Activated CD8-positive, alpha-beta T cell treated with anti-CD3 and anti-CD28 coated beads for 36 hours (primary cell): Measurements from ENCODE around the gene ACTA2. TPM values are rescaled to one million over a fixed set of nuclear protein-coding genes. Genes with fewer than 3 reads are reported as not detected.

ENCODE experiments used
- ATAC-seq: fragments of 200-7000 bp; cut with Tn5 transposase; one replicate; pipeline ENCODE4 v1.10.0; 2021; ENCODE audit warnings: mild to moderate bottlenecking, moderate library complexity
- CTCF ChIA-PET: fragments of 350-600 bp; sonication (Branson Sonifier 250); formaldehyde crosslinking; loops from one replicate; lab custom pipeline; 2021; ENCODE audit warnings: antibody characterized with exemption; lab: Charles Lee
- POLR2A ChIA-PET: fragments of 350-600 bp; sonication (Branson Sonifier 250); formaldehyde crosslinking; loops from one replicate; lab custom pipeline; 2021; ENCODE audit warnings: antibody characterized with exemption; lab: Charles Lee
- DNase-seq: peaks from one replicate; pipeline ENCODE4 v3.0.0-alpha.2; 2020
- H3K27ac Mint-ChIP-seq: one replicate; pipeline ENCODE4 v1.8.0; 2021; ENCODE audit warnings: mild to moderate bottlenecking, mixed read lengths
- H3K27me3 Mint-ChIP-seq: one replicate; pipeline ENCODE4 v1.8.0; 2021; ENCODE audit warnings: mixed read lengths
- H3K36me3 Mint-ChIP-seq: one replicate; pipeline ENCODE4 v1.8.0; 2021; ENCODE audit warnings: low read depth, mixed read lengths
- H3K4me1 Mint-ChIP-seq: one replicate; pipeline ENCODE4 v1.8.0; 2021; ENCODE audit warnings: low read depth, mixed read lengths
- H3K4me3 Mint-ChIP-seq: one replicate; pipeline ENCODE4 v1.8.0; 2021; ENCODE audit warnings: mild to moderate bottlenecking, moderate library complexity, mixed read lengths
- H3K9me3 Mint-ChIP-seq: one replicate; pipeline ENCODE4 v1.8.0; 2021; ENCODE audit warnings: mixed read lengths
- CTCF ChIP-seq: fragments of 200-600 bp; IDR thresholded peaks from one replicate; pipeline ENCODE4 v1.8.0; 2022; ENCODE audit warnings: antibody characterized with exemption, mild to moderate bottlenecking
- intact Hi-C: fragments of 100-400 bp; cut with micrococcal nuclease; formaldehyde crosslinking; loops from one replicate; pipeline ENCODE4 v1.10.0; 2022
- total RNA-seq, 2 experiments: library from RNA; stranded (reverse); gene quantifications; one replicate each; pipeline ENCODE4 v1.2.3, GENCODE V29; 2021

Gene ACTA2
- total RNA-seq, 2 experiments from 2014 or later, result 13.3 to 14.9 TPM

DNA sequence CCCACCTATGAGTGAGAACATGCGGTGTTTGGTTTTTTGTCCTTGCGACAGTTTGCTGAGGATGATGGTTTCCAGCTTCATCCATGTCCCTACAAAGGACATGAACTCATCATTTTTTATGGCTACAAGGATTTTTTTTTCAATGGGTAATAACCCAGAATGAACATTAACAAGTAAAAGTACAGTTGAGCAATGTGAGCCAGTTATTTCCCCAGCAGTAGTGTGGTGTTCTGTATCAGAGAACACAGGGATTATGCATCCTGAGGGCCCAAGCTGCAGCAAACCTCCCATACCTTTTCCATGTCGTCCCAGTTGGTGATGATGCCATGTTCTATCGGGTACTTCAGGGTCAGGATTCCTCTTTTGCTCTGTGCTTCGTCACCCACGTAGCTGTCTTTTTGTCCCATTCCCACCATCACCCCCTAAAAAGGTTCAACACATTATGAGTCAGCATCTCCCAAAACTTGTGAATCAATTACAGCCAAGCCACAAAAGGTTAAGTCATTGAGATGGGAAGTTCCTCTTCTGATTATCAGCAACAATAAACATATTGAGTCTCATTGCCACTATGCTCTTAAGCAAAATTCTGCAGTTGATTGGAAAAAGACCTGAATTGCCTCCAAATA lies 5.5 kb downstream of the ACTA2 start:
- Mint-ChIP-seq H3K4me3 (no peak overlapping the region), H3K27ac (no peak overlapping the region), H3K4me1 (peaks cover 15% of the 10 kb centered on the region), H3K9me3 (no peaks in the 10 kb centered on the region), H3K27me3 (no peaks in the 10 kb centered on the region), H3K36me3 (no peaks in the 10 kb centered on the region)
- intact Hi-C loops, result no loop called here
- DNase-seq (no peak), ATAC-seq (no peak)
- no peak for TF ChIP-seq CTCF
- CTCF ChIA-PET, result interaction anchor here (0.6 to 2.8 kb wide), 4 partner anchors 12 to 271 kb away, joined by 3 to 11 read pairs (median 5); no protein-coding TSS in a partner anchor
- POLR2A ChIA-PET, result interaction anchor here (1.5 kb wide), 1 partner anchor 43 kb away, joined by 4 read pairs; the partner anchor contains the start of gene FAS

DNA sequence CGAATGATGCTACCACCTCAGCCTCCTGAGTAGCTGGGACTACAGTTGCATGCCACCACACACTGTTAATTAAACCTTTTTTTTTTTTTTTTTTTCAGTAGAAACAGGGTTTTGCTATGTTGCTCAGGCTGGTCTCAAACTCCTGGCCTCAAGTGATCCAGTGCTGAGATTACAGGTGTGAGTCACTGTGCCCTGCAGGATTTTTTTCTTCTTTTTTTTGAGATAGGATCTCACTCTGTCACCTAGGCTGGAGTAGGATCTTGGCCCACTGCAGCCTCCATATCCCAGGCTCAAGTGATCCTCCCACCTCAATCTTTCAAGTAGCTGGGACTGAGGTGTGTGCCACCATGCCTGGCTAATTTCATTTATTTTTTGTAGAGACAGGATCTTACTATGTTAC lies 6.4 kb downstream of the ACTA2 start:
- TF ChIP-seq CTCF, result no peak
- intact Hi-C loops, result no loop called here
- Mint-ChIP-seq H3K4me3 (no peak overlapping the region), H3K27ac (no peak overlapping the region), H3K27me3 (no peaks in the 10 kb centered on the region), H3K36me3 (no peaks in the 10 kb centered on the region), H3K9me3 (no peaks in the 10 kb centered on the region), H3K4me1 (peaks cover 15% of the 10 kb centered on the region)
- POLR2A ChIA-PET, result no interaction called here
- ATAC-seq, result no peak
- DNase-seq, result no peak
- CTCF ChIA-PET, result interaction anchor here (0.8 to 4.8 kb wide), 6 partner anchors 8 to 110 kb away, joined by 3 to 52 read pairs (median 3); no protein-coding TSS in a partner anchor

DNA sequence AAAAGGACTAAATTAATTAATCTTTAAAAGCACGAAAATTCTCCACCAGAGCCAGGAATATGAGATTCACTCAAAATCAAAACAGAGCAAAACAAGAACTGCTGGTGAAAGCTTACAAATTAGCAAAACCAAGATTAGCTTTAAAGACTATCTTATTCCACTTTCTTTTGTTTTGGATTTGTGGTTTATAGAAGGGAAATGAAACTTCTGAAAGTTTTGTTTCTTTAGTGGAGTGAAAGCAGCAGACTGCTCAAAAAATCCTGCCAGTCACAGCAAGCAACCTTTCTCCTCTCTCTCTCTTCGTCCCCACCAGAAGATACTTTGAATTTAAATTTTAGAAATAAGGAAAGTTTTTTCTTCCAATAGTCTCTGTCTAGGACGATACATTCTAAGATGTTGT lies 7.8 kb downstream of the ACTA2 start:
- no peak for TF ChIP-seq CTCF
- ATAC-seq, result no peak
- Mint-ChIP-seq H3K36me3 (no peaks in the 10 kb centered on the region), H3K27me3 (no peaks in the 10 kb centered on the region), H3K9me3 (no peaks in the 10 kb centered on the region), H3K27ac (no peak overlapping the region), H3K4me1 (peaks cover 15% of the 10 kb centered on the region), H3K4me3 (no peak overlapping the region)
- no peak for DNase-seq
- POLR2A ChIA-PET, result no interaction called here
- CTCF ChIA-PET, result interaction anchor here (0.9 to 4.8 kb wide), 10 partner anchors 9 to 273 kb away, joined by 3 to 52 read pairs (median 3); no protein-coding TSS in a partner anchor
- intact Hi-C loops, result no loop called here

- intact Hi-C loops, result no loop called here
Measured at GRCh38 chr10:88943778-88944177, 8.8 kb downstream of the ACTA2 start.

More at GRCh38 chr10:88943778-88944177, 8.8 kb downstream of the ACTA2 start:
- Mint-ChIP-seq H3K27ac (no peak overlapping the region), H3K9me3 (no peaks in the 10 kb centered on the region), H3K27me3 (no peaks in the 10 kb centered on the region), H3K4me1 (peaks cover 15% of the 10 kb centered on the region), H3K4me3 (no peak overlapping the region), H3K36me3 (peaks cover 4% of the 10 kb centered on the region)
- ChIA-PET CTCF (interaction anchor here (1.0 to 4.8 kb wide), 9 partner anchors 10 to 274 kb away, joined by 3 to 52 read pairs (median 4); no protein-coding TSS in a partner anchor), POLR2A (interaction anchor here (1.2 to 1.3 kb wide), 2 partner anchors 13 to 77 kb away, joined by 3 read pairs; no protein-coding TSS in a partner anchor)
- TF ChIP-seq CTCF, result no peak
- no peak for ATAC-seq
- no peak for DNase-seq
